Chondrocyte (in vitro differentiated cells): ENCODE data around the gene TCN2. TPM values are rescaled to one million over a fixed set of nuclear protein-coding genes. Genes with fewer than 3 reads are reported as not detected.
"Not testable (repeated sequence)": the region's sequence is repeated elsewhere in the genome, so short reads cannot be mapped to it uniquely, and the experiment has no call there.

Experiments
- DNase-seq: peaks from one replicate; pipeline ENCODE4 v3.0.0; 2021; ENCODE audit warnings: mixed read lengths, low spot score
- H3K27ac Mint-ChIP-seq: one replicate; pipeline ENCODE4 v1.8.0; 2021; ENCODE audit warnings: mild to moderate bottlenecking, moderate library complexity, mixed read lengths; ENCODE audit not compliant: unreplicated experiment
- H3K27me3 Mint-ChIP-seq: 2 replicates; pipeline ENCODE4 v1.8.0; 2021; ENCODE audit warnings: low read depth, mixed read lengths
- H3K36me3 Mint-ChIP-seq: 2 replicates; pipeline ENCODE4 v1.8.0; 2021; ENCODE audit warnings: low read depth, mixed read lengths
- H3K4me1 Mint-ChIP-seq: 2 replicates; pipeline ENCODE4 v1.8.0; 2021; ENCODE audit warnings: low read depth, mild to moderate bottlenecking, mixed read lengths
- H3K4me3 Mint-ChIP-seq: one replicate; pipeline ENCODE4 v1.8.0; 2021; ENCODE audit warnings: mild to moderate bottlenecking, moderate library complexity, mixed read lengths; ENCODE audit not compliant: unreplicated experiment
- H3K9me3 Mint-ChIP-seq: 2 replicates; pipeline ENCODE4 v1.8.0; 2021; ENCODE audit warnings: low read depth, mixed read lengths
- total RNA-seq: library from RNA; stranded (reverse); gene quantifications from 3 replicates; pipeline ENCODE4 v1.2.1, GENCODE V29; 2021
- TF ChIP-seq, protein P1 (sequence below): fragments of 200-600 bp; sonication (generic); IDR thresholded peaks from 2 replicates; pipeline ENCODE4 v1.5.0; 2021; ENCODE audit warnings: antibody characterized with exemption, mild to moderate bottlenecking, moderate library complexity

TCN2 gene
- total RNA-seq, 1 donor from 2014 or later: 10.4 TPM

DNA sequence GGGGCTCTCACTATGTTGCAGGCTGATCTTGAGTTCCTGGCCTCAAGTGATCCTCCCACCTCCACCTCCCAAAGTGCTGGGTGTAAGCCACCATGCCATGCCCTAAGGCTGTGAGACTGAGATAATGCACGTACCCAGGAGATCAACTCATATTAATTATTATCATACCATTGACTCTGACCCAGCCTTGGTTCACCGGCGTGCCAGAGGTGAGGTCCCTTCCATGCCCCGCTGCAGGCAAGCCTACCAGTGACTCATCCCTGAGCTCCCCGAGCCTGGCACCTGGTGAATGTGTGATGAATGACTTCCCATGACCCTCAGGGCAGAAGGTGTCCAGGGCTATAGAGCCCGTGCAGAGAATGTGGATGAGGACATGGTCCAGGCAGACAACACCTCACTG is 44.6 kb upstream of the TCN2 start:
- H3K36me3 Mint-ChIP-seq: no peaks in the 10 kb centered on the region
- H3K27ac Mint-ChIP-seq: no peak overlapping the region
- TF ChIP-seq, protein P1, sequence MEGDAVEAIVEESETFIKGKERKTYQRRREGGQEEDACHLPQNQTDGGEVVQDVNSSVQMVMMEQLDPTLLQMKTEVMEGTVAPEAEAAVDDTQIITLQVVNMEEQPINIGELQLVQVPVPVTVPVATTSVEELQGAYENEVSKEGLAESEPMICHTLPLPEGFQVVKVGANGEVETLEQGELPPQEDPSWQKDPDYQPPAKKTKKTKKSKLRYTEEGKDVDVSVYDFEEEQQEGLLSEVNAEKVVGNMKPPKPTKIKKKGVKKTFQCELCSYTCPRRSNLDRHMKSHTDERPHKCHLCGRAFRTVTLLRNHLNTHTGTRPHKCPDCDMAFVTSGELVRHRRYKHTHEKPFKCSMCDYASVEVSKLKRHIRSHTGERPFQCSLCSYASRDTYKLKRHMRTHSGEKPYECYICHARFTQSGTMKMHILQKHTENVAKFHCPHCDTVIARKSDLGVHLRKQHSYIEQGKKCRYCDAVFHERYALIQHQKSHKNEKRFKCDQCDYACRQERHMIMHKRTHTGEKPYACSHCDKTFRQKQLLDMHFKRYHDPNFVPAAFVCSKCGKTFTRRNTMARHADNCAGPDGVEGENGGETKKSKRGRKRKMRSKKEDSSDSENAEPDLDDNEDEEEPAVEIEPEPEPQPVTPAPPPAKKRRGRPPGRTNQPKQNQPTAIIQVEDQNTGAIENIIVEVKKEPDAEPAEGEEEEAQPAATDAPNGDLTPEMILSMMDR: no peak
- peaks cover 11% of the 10 kb centered on the region for H3K27me3 Mint-ChIP-seq
- DNase-seq: no peak
- peaks cover 6% of the 10 kb centered on the region for H3K4me1 Mint-ChIP-seq
- no peaks in the 10 kb centered on the region for H3K9me3 Mint-ChIP-seq
- no peak overlapping the region for H3K4me3 Mint-ChIP-seq

DNA sequence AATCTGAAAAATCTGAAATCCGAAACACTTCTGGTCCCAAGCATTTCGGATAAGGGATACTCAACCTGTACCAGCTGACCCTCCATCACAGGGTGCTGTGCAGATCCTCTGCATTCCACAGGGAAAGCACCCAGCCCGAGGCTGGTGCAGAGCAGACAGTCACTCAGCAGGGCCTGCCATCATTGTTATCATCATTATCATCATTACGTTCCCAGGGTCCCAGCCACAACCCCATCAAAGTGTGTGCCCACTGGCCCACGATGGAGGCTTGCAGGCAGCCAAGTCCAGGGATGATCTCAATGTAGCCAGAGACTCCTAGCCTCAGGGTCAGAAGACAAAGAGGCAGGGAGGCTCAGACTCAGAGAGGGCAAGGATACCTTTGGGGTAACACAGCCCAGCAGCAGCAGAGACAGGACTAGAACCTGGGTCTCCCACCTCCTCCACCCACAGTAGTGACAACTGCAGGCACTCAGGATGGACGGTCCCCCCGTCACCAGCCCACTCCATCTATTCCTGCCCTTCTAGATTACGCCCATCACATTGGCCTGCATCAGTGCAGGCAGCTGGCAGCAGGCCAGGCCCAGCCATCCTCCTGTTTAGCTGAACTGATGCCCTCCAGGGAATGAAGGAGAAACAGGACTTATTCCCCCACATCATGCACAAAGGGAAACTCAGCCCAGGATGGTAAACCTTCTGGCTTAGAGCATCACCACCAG is 42.8 kb upstream of the TCN2 start:
- Mint-ChIP-seq H3K27ac (no peak overlapping the region), H3K9me3 (no peaks in the 10 kb centered on the region), H3K27me3 (peaks cover 13% of the 10 kb centered on the region), H3K4me1 (peaks cover 6% of the 10 kb centered on the region), H3K36me3 (no peaks in the 10 kb centered on the region), H3K4me3 (no peak overlapping the region)
- DNase-seq: no peak
- TF ChIP-seq, protein P1: no peak

DNA sequence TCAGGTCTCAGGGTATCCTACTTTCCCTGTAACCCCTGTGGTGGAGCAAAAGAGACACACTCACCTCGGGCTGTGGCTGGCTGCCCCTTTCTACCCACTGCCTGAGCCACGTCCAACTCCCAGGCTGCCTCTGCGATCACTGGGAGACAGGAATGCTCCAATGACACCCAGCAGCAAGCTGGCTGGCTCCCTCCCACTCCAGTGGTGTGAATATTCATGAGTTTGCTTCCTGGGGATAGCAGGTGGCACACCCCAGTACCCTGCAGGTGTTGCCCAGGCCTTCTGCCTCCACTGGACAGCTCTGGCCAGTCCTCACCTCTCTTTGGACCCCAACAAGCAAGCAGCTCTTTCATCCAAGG is 42.2 kb upstream of the TCN2 start:
- TF ChIP-seq, protein P1: no peak
- Mint-ChIP-seq H3K4me3 (no peak overlapping the region), H3K27me3 (peaks cover 13% of the 10 kb centered on the region), H3K36me3 (no peaks in the 10 kb centered on the region), H3K9me3 (no peaks in the 10 kb centered on the region), H3K4me1 (peaks cover 6% of the 10 kb centered on the region), H3K27ac (no peak overlapping the region)
- no peak for DNase-seq

DNA sequence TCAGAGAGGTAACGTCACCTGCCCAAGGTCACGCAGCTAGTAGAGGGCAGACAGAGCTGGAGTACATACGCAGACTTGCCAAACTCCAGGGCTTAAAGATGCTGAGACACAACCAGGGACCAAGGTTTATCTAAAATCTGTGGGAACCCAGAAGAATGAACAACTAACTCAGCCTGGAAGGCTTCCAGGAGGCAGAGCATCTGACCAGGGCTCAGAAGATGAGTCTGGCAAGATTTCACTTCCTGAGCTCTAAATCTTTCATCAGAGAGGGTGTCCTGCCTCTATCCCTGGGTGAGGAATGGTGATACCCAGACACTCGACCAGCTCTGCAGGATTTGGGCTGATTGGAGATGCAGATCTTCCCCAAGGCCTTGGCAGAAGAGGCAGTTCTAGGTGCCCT is 41.6 kb upstream of the TCN2 start:
- TF ChIP-seq, protein P1: no peak
- H3K9me3 Mint-ChIP-seq: no peaks in the 10 kb centered on the region
- peaks cover 14% of the 10 kb centered on the region for H3K27me3 Mint-ChIP-seq
- no peak for DNase-seq
- no peak overlapping the region for H3K27ac Mint-ChIP-seq
- peaks cover 6% of the 10 kb centered on the region for H3K4me1 Mint-ChIP-seq
- no peaks in the 10 kb centered on the region for H3K36me3 Mint-ChIP-seq
- no peak overlapping the region for H3K4me3 Mint-ChIP-seq

DNA sequence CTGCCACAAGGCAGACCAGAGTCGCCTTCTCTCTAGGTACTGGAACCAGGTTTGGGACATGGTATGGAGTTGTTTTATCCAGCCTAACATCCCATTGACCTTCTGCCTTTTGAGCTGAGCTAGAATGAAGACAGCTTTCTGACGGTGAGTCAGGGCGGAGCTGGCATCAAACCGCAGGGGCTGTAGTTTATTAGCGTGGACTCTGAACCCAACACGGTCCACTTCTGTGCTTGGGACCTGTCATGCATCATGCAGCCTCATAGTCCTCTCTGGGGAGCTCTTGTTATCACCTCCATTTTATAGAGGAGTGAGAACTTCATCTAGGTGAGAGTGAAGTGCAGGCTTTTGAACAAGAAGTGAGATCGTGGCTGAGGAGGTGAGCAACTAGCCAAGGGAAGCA is 40.8 kb upstream of the TCN2 start:
- Mint-ChIP-seq H3K36me3 (no peaks in the 10 kb centered on the region), H3K4me3 (no peak overlapping the region), H3K27ac (no peak overlapping the region), H3K27me3 (peaks cover 16% of the 10 kb centered on the region), H3K4me1 (peaks cover 6% of the 10 kb centered on the region), H3K9me3 (no peaks in the 10 kb centered on the region)
- TF ChIP-seq, protein P1: no peak
- DNase-seq: no peak

DNA sequence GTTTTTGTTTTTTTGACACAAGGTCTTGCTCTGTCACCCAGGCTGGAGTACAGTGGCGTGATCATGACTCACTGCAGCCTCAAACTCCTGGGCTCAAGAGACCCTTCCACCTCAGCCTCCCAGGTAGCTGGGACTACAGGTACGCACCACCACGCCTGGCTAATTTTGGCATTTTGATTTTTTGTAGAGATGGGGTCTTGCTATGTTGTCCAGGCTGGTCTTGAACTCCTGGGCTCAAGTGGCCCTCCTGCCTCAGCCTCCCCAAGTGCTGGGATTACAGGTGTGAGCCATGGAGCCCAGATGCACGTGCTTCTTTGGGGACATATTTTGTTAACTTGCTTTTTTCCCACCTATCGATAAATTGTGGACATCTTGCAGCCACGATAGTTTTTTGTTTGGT is 39.7 kb upstream of the TCN2 start:
- peaks cover 16% of the 10 kb centered on the region for H3K27me3 Mint-ChIP-seq
- not testable (repeated sequence) for H3K36me3 Mint-ChIP-seq, H3K9me3 Mint-ChIP-seq, H3K27ac Mint-ChIP-seq, H3K4me3 Mint-ChIP-seq, DNase-seq, H3K4me1 Mint-ChIP-seq
